Endothelial cell of umbilical vein (primary cell): ENCODE results near the gene CARNS1. TPM values are rescaled to one million over a fixed set of nuclear protein-coding genes. Genes with fewer than 3 reads are reported as not detected.
A peak's percentile ranks its signal among the peaks of the same experiment; 100 is the strongest.

Experiments used
- BruUV-seq: library from RNA; stranded (reverse); fragments of 400-500 nt; replicated peaks from 2 replicates; lab custom pipeline; 2021; lab: Mats Ljungman, UMichigan
- CTCF ChIA-PET: fragments of 300-600, 350-600 bp; sonication (Branson Sonifier 250); formaldehyde crosslinking; loops from one replicate; lab custom pipeline; 2021; ENCODE audit warnings: antibody characterized with exemption, inconsistent platforms; lab: Charles Lee
- POLR2A ChIA-PET: fragments of 300-600, 350-600 bp; sonication (Branson Sonifier 250); formaldehyde crosslinking; loops from one replicate; lab custom pipeline; 2021; ENCODE audit warnings: antibody characterized with exemption, inconsistent platforms; lab: Charles Lee
- DNase-seq: peaks from one replicate; pipeline ENCODE4 v3.0.0-alpha.2; 2011; ENCODE audit warnings: low read depth, low spot score
- FAIRE-seq: peaks from 2 replicates; lab custom pipeline; 2011; peaks lifted over from hg19 to GRCh38; lab: Jason Lieb, UNC
- H2AFZ ChIP-seq: 2 replicates; pipeline ENCODE4 v1.6.0; 2012; ENCODE audit warnings: low read depth, low read length, control low read depth, inconsistent platforms
- H3K27ac ChIP-seq: 2 replicates; pipeline ENCODE4 v1.5.1; 2011; ENCODE audit warnings: low read depth, mild to moderate bottlenecking, control low read depth, low read length, moderate library complexity; ENCODE audit not compliant: insufficient read depth
- H3K27me3 ChIP-seq, 2 experiments: 2 replicates each; pipeline versions ENCODE4 v1.6.0 to v1.6.1; 2011; ENCODE audit warnings: low read length in 2 of 2, mixed read lengths in 1 of 2; ENCODE audit not compliant: control insufficient read depth in 2 of 2, insufficient read depth in 2 of 2
- H3K36me3 ChIP-seq, 2 experiments: 2 replicates in 1 of 2; 3 replicates in 1 of 2; pipeline ENCODE4 v1.5.1; 2011; ENCODE audit warnings: low read length in 2 of 2, mild to moderate bottlenecking in 1 of 2, moderate library complexity in 1 of 2; ENCODE audit not compliant: control insufficient read depth in 2 of 2, insufficient read depth in 2 of 2; ENCODE audit errors: extremely low read depth in 1 of 2
- H3K4me1 ChIP-seq: 3 replicates; pipeline ENCODE4 v1.5.1; 2011; ENCODE audit warnings: mild to moderate bottlenecking, low read length; ENCODE audit not compliant: control insufficient read depth, insufficient read depth; ENCODE audit errors: extremely low read depth
- H3K4me2 ChIP-seq: 2 replicates; pipeline ENCODE4 v1.6.1; 2011; ENCODE audit warnings: low read length, control low read depth, mixed read lengths; ENCODE audit not compliant: insufficient read depth
- H3K4me3 ChIP-seq, 3 experiments: fragments of 200-600 bp in 1 of 3; sonication (generic), shearing (Covaris generic) in 1 of 3; replicated peaks in 1 of 3; 2 replicates each; pipeline ENCODE4 v1.5.1; 2011 to 2016; ENCODE audit warnings: control low read depth in 3 of 3, low read length in 3 of 3, mild to moderate bottlenecking in 2 of 3, inconsistent platforms in 1 of 3, low read depth in 1 of 3, moderate library complexity in 1 of 3; ENCODE audit not compliant: insufficient read depth in 1 of 3
- H3K79me2 ChIP-seq: 2 replicates; pipeline ENCODE4 v1.6.0; 2012; ENCODE audit warnings: low read length, inconsistent platforms; ENCODE audit not compliant: control insufficient read depth, insufficient read depth
- H3K9ac ChIP-seq: replicated peaks from 2 replicates; pipeline ENCODE3; 2011; ENCODE audit warnings: low read length, control low read depth; ENCODE audit not compliant: insufficient read depth; ENCODE audit errors: extremely low read depth
- H3K9me1 ChIP-seq: replicated peaks from 3 replicates; pipeline ENCODE4 v1.6.0; 2011; ENCODE audit warnings: mild to moderate bottlenecking, low read length; ENCODE audit not compliant: control insufficient read depth, insufficient read depth; ENCODE audit errors: extremely low read depth
- H3K9me3 ChIP-seq: replicated peaks from 2 replicates; pipeline ENCODE4 v1.5.1; 2012; ENCODE audit warnings: low read length, inconsistent platforms; ENCODE audit not compliant: control insufficient read depth, insufficient read depth
- H4K20me1 ChIP-seq: replicated peaks from 2 replicates; pipeline ENCODE3; 2011; ENCODE audit warnings: mild to moderate bottlenecking, low read length; ENCODE audit not compliant: control insufficient read depth, insufficient read depth; ENCODE audit errors: extremely low read depth
- EZH2 ChIP-seq: IDR thresholded peaks from 2 replicates; pipeline ENCODE4 v1.6.1; 2012; ENCODE audit warnings: borderline replicate concordance, low read depth, mild to moderate bottlenecking, moderate library complexity, low read length, inconsistent platforms; ENCODE audit not compliant: severe bottlenecking
- FOS ChIP-seq: IDR thresholded peaks from 2 replicates; pipeline ENCODE4 v1.6.1; 2011; ENCODE audit warnings: mild to moderate bottlenecking, low read length, moderate library complexity, borderline replicate concordance; ENCODE audit not compliant: insufficient read depth
- GATA2 ChIP-seq: IDR thresholded peaks from 2 replicates; pipeline ENCODE4 v1.7.0; 2011; ENCODE audit warnings: low read depth, mild to moderate bottlenecking, moderate library complexity, mixed read lengths, low read length; ENCODE audit not compliant: insufficient read length, insufficient read depth
- JUN ChIP-seq: IDR thresholded peaks from 2 replicates; pipeline ENCODE4 v1.6.1; 2011; ENCODE audit warnings: borderline replicate concordance, low read depth; ENCODE audit not compliant: insufficient read length, insufficient read depth
- MYC ChIP-seq: IDR thresholded peaks from one replicate; pipeline ENCODE4 v1.6.1; 2011; ENCODE audit warnings: mild to moderate bottlenecking, low read depth, low read length
- POLR2A ChIP-seq: IDR thresholded peaks from 2 replicates; pipeline ENCODE4 v1.6.1; 2012; ENCODE audit warnings: low read depth, mild to moderate bottlenecking, control low read depth, low read length
- POLR2AphosphoS5 ChIP-seq: IDR thresholded peaks from 2 replicates; pipeline ENCODE4 v1.6.1; 2012; ENCODE audit warnings: low read depth, mild to moderate bottlenecking, control low read depth, low read length, moderate library complexity; ENCODE audit not compliant: insufficient read depth
- dilution Hi-C: fragments of 300-500 bp; cut with MboI; formaldehyde crosslinking; loops from one replicate; pipeline ENCODE4 v1.15.0; 2019; ENCODE audit warnings: low sequenced_read_pairs; ENCODE audit not compliant: extremely low pct_ligation_motif_present
- intact Hi-C: fragments of 100-400 bp; cut with micrococcal nuclease; formaldehyde crosslinking; loops from one replicate; pipeline ENCODE4 v1.10.0; 2022
- polyA plus RNA-seq, 4 experiments: library from polyadenylated mRNA; depleted of rRNA in 3 of 4; stranded (reverse) in 3 of 4; unstranded in 1 of 4; fragments of >200 nt; gene quantifications; 2 replicates each; pipeline versions ENCODE4 v1.2.1 to v1.2.3, GENCODE V29; 2011 to 2012; ENCODE audit warnings: missing spikeins in 1 of 4
- total RNA-seq: library from RNA; stranded (reverse); gene quantifications from 2 replicates; pipeline ENCODE4 v1.2.3, GENCODE V29; 2021
- TF ChIP-seq, protein P1 (sequence below), 2 donors: IDR thresholded peaks; 1 replicate in 1 of 2; 2 replicates in 1 of 2; pipeline ENCODE4 v1.5.1; 2011; ENCODE audit warnings: low read length in 2 of 2, mild to moderate bottlenecking in 2 of 2, moderate library complexity in 2 of 2, control low read depth in 1 of 2, inconsistent platforms in 1 of 2, low read depth in 1 of 2; ENCODE audit not compliant: insufficient read depth in 1 of 2; ENCODE audit errors: extremely low read depth in 1 of 2

CARNS1 gene
- total and polyA plus RNA-seq, 2 donors (not counting 3 experiments of a cell fraction or from before 2014, with no cell fraction given) = 0.14 to 0.35 TPM

DNA sequence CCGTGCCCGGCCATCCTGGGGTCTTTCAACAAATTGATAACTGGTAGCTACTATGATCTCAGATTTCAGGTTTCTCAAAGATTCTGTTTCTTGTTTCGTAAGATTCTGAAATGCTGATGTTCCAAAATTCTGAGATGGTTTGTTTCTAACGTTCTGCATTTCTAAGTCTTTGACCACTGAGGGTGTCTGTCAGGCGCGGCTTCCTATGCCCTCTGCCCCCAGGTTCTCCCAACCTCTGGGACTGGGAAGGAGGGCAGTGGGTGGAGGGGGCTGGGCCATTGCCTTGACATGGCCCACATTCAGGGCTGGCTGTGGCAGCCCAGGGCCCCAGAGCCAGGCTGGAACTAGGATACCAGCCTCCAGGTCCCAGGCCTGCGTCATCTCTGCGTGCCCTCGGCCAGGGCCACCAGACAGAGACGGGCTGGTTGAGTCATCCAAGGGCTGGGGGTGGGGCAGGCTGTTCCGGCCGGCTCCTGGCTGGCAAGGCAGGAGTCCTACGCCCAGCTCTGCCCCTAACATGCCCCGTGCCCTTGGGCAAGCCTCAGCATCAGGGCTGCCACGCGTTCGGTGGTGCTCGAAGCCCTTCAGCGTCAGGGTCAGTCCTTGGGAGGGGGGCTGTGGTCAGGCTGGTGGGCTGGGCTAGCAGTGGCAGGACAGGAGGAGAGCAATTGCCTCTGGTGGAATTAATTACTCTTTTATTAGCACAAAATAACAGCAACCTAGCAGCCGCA is 48.4 kb downstream of the CARNS1 start:
- intact Hi-C loops = loop anchor here (1.0 to 2.0 kb wide), 2 partner anchors 21 to 43 kb away; partner anchors contain the start of gene CORO1B
- H3K79me2 ChIP-seq = no peaks in the 10 kb centered on the region
- H3K4me1 ChIP-seq = peaks cover 16% of the 10 kb centered on the region
- POLR2A ChIA-PET = interaction anchor here (1.1 kb wide), 1 partner anchor 14 kb away, joined by 3 read pairs; no protein-coding TSS in a partner anchor
- no peaks in the 10 kb centered on the region for H4K20me1 ChIP-seq
- no peaks in the 10 kb centered on the region for H3K9me3 ChIP-seq
- peak overlapping the region; percentile 79 for H2AFZ ChIP-seq
- H3K9ac ChIP-seq = no peak overlapping the region
- FAIRE-seq (peak; percentile 63), DNase-seq (no peak)
- TF ChIP-seq MYC = no peak
- TF ChIP-seq FOS = peak; percentile 16
- no peaks in the 10 kb centered on the region for H3K36me3 ChIP-seq
- BruUV-seq = TSS peak; percentile 16
- dilution Hi-C loops = no loop called here
- H3K4me3 ChIP-seq = peak overlapping the region in 2 of 3 experiments; percentile 31 to 64
- H3K9me1 ChIP-seq = no peaks in the 10 kb centered on the region
- no peaks in the 10 kb centered on the region for H3K27me3 ChIP-seq
- H3K27ac ChIP-seq = peak overlapping the region; percentile 44
- peak overlapping the region; percentile 26 for H3K4me2 ChIP-seq
- CTCF ChIA-PET = interaction anchor here (1.0 kb wide), 1 partner anchor 17 kb away, joined by 3 read pairs; no protein-coding TSS in a partner anchor

DNA sequence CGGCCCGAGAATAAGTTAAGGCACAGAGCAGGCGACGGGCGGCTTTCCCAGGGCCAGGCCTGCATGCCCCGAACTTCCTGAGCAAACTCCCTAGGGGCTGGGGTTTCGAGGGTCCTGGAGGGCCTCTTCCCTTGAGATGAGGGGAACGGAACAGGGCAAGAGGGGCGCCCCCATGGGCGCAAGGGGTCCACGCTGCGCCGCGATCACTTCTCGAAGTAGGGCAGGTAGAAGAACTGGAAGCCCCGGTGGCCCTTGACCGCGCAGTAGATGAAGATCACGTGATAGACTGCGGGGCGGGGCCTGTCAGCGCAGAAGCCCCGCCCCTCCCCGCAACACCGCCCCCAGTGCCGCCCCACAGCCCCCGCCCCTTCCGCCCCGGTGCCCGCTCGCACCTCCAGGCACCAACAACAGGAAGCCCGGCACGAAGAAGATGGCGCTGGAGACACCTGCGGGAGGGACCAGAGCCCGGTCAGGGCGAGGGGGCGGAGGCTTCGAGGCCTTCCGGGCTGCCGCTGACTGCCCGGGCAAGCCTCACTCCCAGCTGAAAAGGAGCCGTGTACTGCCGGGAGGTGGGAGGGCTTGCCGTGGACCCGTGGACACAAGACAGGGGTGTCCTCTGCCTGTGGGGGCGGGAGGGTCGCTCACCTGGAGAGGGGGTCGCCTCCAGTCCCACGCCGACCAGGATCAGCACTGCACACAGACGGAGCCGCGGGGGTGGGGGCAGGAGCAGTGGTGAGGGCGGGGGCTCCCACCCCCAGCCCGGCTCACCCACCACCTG is 49.1 kb downstream of the CARNS1 start:
- dilution Hi-C loops = no loop called here
- peak; percentile 74 for DNase-seq

More for the DNA sequence above, 49.1 kb downstream of the CARNS1 start:
- FAIRE-seq = peak; percentile 78
- Histone ChIP-seq H3K79me2 (no peaks in the 10 kb centered on the region), H3K9ac (peak overlapping the region; percentile 12), H2AFZ (peak overlapping the region; percentile 82), H3K4me1 (peaks cover 19% of the 10 kb centered on the region), H3K4me2 (peak overlapping the region; percentile 68), H3K9me3 (no peaks in the 10 kb centered on the region), H3K27ac (peak overlapping the region; percentile 44), H3K36me3 (no peaks in the 10 kb centered on the region), H4K20me1 (no peaks in the 10 kb centered on the region), H3K4me3 (peak overlapping the region; percentile 31 to 64 (median 41)), H3K9me1 (no peaks in the 10 kb centered on the region), H3K27me3 (no peaks in the 10 kb centered on the region)
- intact Hi-C loops = loop anchor here (1.0 to 5.0 kb wide), 3 partner anchors 21 to 98 kb away; partner anchors contain the start of gene CORO1B
- BruUV-seq = TSS peak; percentile 71
- peak; percentile 87 for TF ChIP-seq POLR2AphosphoS5
- no peak for TF ChIP-seq EZH2
- no peak for TF ChIP-seq JUN
- no peak for TF ChIP-seq FOS
- peak; percentile 76 for TF ChIP-seq POLR2A
- TF ChIP-seq, protein P1, sequence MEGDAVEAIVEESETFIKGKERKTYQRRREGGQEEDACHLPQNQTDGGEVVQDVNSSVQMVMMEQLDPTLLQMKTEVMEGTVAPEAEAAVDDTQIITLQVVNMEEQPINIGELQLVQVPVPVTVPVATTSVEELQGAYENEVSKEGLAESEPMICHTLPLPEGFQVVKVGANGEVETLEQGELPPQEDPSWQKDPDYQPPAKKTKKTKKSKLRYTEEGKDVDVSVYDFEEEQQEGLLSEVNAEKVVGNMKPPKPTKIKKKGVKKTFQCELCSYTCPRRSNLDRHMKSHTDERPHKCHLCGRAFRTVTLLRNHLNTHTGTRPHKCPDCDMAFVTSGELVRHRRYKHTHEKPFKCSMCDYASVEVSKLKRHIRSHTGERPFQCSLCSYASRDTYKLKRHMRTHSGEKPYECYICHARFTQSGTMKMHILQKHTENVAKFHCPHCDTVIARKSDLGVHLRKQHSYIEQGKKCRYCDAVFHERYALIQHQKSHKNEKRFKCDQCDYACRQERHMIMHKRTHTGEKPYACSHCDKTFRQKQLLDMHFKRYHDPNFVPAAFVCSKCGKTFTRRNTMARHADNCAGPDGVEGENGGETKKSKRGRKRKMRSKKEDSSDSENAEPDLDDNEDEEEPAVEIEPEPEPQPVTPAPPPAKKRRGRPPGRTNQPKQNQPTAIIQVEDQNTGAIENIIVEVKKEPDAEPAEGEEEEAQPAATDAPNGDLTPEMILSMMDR (IDR thresholded peaks at IDR 0.05; ENCODE audit: extremely low read depth in 1 of 2, insufficient read depth in 1 of 2, low read depth in 1 of 2, low read length in 2 of 2) = no peak
- TF ChIP-seq MYC = no peak
- no peak for TF ChIP-seq GATA2
- CTCF ChIA-PET = interaction anchor here (0.8 kb wide), 1 partner anchor 63 kb away, joined by 4 read pairs; the partner anchor contains the start of gene PPP1CA
- POLR2A ChIA-PET = no interaction called here
